DMS79 (cell line): Measurements from ENCODE around the gene CD44.
A peak's percentile ranks its signal among the peaks of the same experiment; 100 is the strongest.

Source experiments
- DNase-seq: peaks from one replicate; lab custom pipeline; 2025; lab: John Stamatoyannopoulos, UW

Gene CD44

GRCh38 chr11:35158701-35159510 is 19.9 kb downstream of the CD44 start:
- DNase-seq, result no peak

- DNase-seq, result no peak
These were observed 21.4 kb downstream of the CD44 start for GRCh38 chr11:35160246-35160824.

DNA sequence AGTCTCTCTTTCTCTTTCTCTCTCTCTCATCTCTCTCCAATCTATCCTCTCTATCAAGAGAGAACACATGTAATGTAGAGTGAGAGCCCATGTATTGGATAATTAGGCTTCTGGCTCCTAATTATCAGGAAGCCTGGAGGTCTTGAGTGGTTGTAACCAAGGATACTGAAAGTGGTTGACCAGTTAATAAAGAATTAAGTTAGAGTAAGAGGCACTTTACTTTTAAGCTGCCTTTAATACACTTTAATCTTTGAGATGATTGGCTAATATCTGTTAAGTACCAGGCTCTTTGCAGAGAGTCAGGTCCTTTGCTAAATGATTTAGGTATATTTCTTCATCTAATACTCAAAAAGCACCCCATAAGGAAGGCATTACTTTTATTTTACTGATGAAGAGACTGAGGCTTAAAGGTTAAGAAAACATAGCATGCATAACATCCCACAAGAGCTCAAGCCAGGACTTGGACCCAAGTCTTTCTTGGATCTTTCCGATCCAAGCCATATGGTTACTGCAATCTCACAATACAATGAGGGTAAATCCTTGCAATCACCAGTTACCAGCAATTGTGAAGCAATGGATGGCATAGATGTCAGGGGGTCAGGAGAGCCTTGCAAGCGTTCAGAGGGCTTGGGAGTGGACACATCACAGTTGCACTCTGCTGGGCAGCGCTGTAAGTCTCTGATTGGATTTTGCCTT is 22.1 kb downstream of the CD44 start:
- DNase-seq, result peak; percentile 85

DNA sequence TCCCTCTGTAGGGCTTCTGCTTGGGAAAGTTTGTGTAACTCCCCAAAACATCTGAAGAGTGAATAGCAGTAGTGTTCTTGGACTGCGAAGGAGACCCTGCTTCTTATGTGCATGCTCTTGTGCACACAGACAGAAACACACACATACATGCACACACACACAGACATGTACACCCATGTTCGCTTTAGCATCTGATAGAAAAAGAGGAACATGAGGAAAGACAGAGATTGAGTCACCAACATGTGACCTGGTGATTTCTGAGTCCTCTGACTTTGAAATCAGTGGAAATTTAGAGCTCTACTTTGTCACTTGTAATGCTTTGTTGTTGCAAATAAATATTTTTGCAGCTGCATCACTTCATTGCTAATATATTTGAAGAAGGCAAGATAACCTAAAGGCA is 23.8 kb downstream of the CD44 start:
- no peak for DNase-seq

- DNase-seq, result no peak
These were observed 24.2 kb downstream of the CD44 start for GRCh38 chr11:35163209-35163608.

DNA sequence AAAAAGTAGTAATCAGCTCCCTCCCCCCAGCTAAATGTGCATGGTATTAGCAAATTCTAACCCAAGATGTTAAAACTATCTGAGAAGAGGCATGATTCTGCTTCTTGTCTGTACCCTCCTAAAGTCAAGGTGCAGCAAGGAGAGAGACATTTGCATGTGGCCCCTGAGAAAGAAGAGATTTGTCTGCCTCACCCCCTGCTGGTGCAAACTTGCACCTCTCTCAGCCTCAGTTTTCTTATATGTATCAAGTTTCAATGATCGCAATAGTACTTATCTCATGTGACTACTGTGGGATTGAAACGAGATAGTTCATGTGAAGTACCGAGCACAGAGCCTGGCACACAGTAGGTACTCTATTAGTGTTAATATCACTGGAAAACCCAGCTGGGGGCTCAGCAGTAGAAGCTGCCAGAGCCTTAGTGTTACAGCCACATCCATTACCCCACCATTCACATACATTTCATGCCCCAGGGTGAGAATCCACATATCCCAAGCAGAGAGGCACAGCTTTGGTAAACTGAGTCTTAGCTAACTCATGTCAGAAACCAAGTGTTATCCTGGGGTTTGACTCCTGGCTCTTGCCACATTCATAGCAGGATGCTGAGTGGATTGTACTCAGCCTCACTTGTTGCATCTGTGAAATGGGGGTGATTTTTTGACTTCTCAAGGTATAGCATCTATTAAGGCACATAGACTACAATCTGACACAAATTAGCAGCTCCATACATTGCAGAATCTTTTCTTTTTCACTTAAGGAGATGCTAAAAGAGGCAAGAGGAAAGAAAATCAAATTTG is 24.9 kb downstream of the CD44 start:
- no peak for DNase-seq

DNA sequence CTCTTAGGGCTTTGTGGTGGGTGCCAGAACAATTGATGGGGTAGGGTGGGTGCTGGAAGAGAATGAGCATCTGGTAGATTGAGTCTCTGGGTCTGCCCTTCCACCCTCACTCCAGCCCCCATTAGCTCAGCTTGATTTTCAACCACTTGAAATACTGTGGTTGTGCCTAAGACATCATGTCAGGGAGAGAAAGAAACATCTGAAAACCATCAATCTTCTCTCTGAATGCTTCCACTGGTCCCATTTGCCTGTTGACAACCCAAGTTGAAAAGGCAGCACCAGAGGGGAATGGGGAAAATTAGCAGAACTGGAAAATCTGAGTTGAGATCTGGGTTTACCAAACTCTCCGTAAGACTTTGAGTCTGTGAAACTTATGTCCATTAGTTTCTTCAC is 26.1 kb downstream of the CD44 start:
- no peak for DNase-seq

- no peak for DNase-seq
These were observed 26.7 kb downstream of the CD44 start for GRCh38 chr11:35165423-35166368.

GRCh38 chr11:35166369-35167360 is 27.7 kb downstream of the CD44 start:
- DNase-seq, result no peak

GRCh38 chr11:35167426-35167954 is 28.5 kb downstream of the CD44 start:
- DNase-seq, result no peak

GRCh38 chr11:35168671-35169070 is 29.7 kb downstream of the CD44 start:
- DNase-seq, result no peak

- no peak for DNase-seq
These were observed 30.1 kb downstream of the CD44 start for GRCh38 chr11:35169112-35169511.

GRCh38 chr11:35169754-35170153 is 30.8 kb downstream of the CD44 start:
- DNase-seq, result no peak

DNA sequence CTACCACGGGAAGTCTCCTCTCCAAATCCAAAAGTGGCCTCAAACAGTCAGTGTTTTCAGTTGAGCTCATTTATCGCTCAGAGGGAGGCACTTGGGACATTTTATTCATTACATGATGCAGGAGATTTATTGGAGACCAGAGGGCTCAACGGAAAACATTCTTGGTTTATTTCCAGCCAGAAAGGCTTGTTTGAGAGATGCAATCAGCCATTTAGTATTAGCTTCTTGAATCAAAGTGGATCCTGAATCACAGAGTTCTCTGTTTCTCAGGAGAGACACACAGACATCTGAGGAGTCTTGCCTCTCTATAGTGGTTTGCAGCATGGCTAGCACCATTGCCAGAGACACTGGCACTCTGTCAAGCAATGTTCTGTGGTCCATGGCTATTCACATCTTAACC is 31.5 kb downstream of the CD44 start:
- DNase-seq, result no peak

DNA sequence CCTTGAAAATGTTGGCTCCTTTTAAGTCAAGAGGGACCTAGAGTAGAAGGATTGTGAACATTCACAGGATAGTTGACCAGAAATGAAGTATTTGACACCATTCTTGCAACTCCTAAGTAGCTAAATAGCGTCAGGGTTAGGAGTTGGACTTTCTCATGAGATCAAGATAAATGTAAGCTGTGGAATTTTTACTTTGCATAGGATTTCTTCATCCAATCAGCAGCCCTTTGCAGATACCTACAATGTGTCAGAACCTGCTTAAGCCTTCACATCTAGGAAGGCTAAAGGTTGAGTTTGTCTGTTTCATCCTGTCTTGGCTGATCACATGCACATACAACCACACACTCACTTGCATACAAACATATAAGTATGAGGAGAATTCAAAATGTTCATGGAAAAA is 32.3 kb downstream of the CD44 start:
- DNase-seq, result no peak

DNA sequence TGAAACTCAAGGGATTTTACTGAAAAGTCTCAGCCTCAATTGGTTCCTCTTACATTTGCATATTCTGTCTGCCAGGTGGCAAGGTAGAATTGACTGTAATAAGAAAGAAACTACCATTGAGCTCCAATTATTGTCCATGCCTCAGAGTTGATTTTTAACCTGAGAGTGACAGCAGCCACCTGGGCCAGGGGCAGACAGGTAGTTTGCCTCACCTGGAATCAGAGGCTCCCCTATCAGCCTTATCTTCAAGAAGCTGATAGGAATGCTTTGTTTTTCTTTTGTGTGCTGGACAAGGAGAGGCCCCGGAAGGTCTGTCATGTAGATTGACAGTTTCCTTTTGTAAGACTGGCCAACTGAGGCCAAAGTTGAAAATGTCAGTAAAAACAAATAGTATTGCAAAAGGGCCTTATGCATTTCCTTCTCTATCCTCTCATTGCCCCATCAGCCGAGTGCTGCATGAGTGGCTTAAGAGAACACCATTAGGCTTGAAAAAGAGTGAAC is 34.1 kb downstream of the CD44 start:
- DNase-seq, result no peak

GRCh38 chr11:35173616-35174566 is 34.9 kb downstream of the CD44 start:
- DNase-seq, result no peak

DNA sequence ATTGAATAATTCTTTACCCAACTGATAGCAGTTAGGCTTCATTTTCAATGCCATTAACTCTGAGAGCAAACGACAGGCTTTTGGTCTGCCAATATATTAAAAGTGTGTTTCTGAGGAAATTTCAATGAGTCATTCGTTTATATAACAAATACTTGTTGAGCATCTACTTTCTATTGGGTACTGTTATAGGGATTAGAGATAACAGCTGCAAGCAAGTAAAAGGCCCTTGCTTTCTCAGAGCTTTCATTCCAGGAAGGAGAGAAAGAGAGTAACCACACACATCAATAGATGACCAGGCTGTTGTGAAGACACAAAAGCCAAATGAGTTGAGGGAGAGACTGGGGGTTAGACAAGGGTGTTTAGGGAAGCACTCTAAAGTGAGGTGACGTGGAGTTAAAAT is 35.7 kb downstream of the CD44 start:
- DNase-seq, result no peak
